Panc1 (cell line): ENCODE results near the gene MIX23. TPM values are rescaled to one million over a fixed set of nuclear protein-coding genes. Genes with fewer than 3 reads are reported as not detected.

ENCODE experiments used
- ATAC-seq: fragments of 200-7000 bp; cut with Tn5 transposase; 2 replicates; pipeline ENCODE4 v1.9.1; 2020; ENCODE audit warnings: mild to moderate bottlenecking, moderate library complexity
- BruUV-seq: library from RNA; stranded (reverse); fragments of 400-500 nt; replicated peaks from 2 replicates; lab custom pipeline; 2021; lab: Mats Ljungman, UMichigan
- CTCF ChIA-PET: fragments of 300-600 bp; sonication (Branson Sonifier 250); formaldehyde crosslinking; loops from one replicate; lab custom pipeline; 2022; ENCODE audit warnings: antibody characterized with exemption; lab: Charles Lee
- POLR2A ChIA-PET: fragments of 300-600 bp; sonication (Branson Sonifier 250); formaldehyde crosslinking; loops from one replicate; lab custom pipeline; 2022; ENCODE audit warnings: antibody characterized with exemption; lab: Charles Lee
- DNase-seq: peaks from one replicate; pipeline ENCODE4 v3.0.0-alpha.2; 2010; ENCODE audit warnings: low read depth, low spot score
- H3K27ac ChIP-seq: 2 replicates; pipeline ENCODE4 v1.5.1; 2011; ENCODE audit warnings: mild to moderate bottlenecking, low read length, inconsistent platforms
- H3K27me3 ChIP-seq: fragments of 200-500 bp; sonication (Bioruptor generic); 2 replicates; pipeline ENCODE4 v1.6.0; 2014; ENCODE audit warnings: low read length, inconsistent platforms; ENCODE audit not compliant: control insufficient read depth, insufficient read depth
- H3K36me3 ChIP-seq: fragments of 200-500 bp; sonication (Bioruptor generic); 2 replicates; pipeline ENCODE4 v1.5.1; 2014; ENCODE audit warnings: inconsistent platforms, mild to moderate bottlenecking, low read length, moderate library complexity; ENCODE audit not compliant: control insufficient read depth, insufficient read depth
- H3K4me1 ChIP-seq: 2 replicates; pipeline ENCODE4 v1.5.1; 2011; ENCODE audit warnings: inconsistent platforms, mild to moderate bottlenecking, low read length, moderate library complexity; ENCODE audit not compliant: control insufficient read depth, insufficient read depth
- H3K4me3 ChIP-seq, 2 experiments: 2 replicates each; pipeline ENCODE4 v1.5.1; 2011 to 2012; ENCODE audit warnings: low read depth in 2 of 2, low read length in 2 of 2, mild to moderate bottlenecking in 2 of 2, inconsistent platforms in 1 of 2, moderate library complexity in 1 of 2
- H3K9me3 ChIP-seq: fragments of 200-500 bp; sonication (Bioruptor generic); 2 replicates; pipeline ENCODE4 v1.5.1; 2014; ENCODE audit warnings: low read depth, mild to moderate bottlenecking, inconsistent platforms, low read length, moderate library complexity; ENCODE audit not compliant: control insufficient read depth, insufficient read depth
- POLR2AphosphoS5 ChIP-seq: IDR thresholded peaks from 2 replicates; pipeline ENCODE4 v1.6.1; 2012; ENCODE audit warnings: mild to moderate bottlenecking, low read depth, low read length, moderate library complexity
- SIN3A ChIP-seq: IDR thresholded peaks from 2 replicates; pipeline ENCODE4 v1.6.1; 2012; ENCODE audit warnings: low read depth, mild to moderate bottlenecking, low read length, moderate library complexity, borderline replicate concordance; ENCODE audit not compliant: insufficient read depth
- TCF7L2 ChIP-seq: IDR thresholded peaks from 2 replicates; pipeline ENCODE4 v1.6.1; 2011; ENCODE audit warnings: mild to moderate bottlenecking, low read depth, low read length, inconsistent platforms
- in situ Hi-C: cut with HindIII; loops from 2 replicates; pipeline ENCODE4 v1.10.0; 2016; ENCODE audit warnings: low sequenced_read_pairs, low pct_unique_long_range_greater_than_20kb
- intact Hi-C: fragments of 100-400 bp; cut with micrococcal nuclease; formaldehyde crosslinking; loops from one replicate; pipeline ENCODE4 v1.10.0; 2022; ENCODE audit not compliant: unreplicated experiment
- total RNA-seq: library from RNA; stranded (reverse); gene quantifications from one replicate; pipeline ENCODE4 v1.2.1, GENCODE V29; 2021; ENCODE audit not compliant: unreplicated experiment
- TF ChIP-seq, protein P1 (sequence below), 2 experiments: IDR thresholded peaks; 2 replicates each; pipeline ENCODE4 v1.6.1; 2011 to 2012; ENCODE audit warnings: low read depth in 2 of 2, control low read depth in 1 of 2, low read length in 1 of 2, mild to moderate bottlenecking in 1 of 2, moderate library complexity in 1 of 2; ENCODE audit not compliant: insufficient read depth in 1 of 2
- TF ChIP-seq, protein P2 (sequence below): fragments of 450-650 bp; IDR thresholded peaks from 2 replicates; pipeline ENCODE4 v1.5.1; 2017; ENCODE audit warnings: mild to moderate bottlenecking

Gene MIX23
- total RNA-seq, 1 experiment from 2014 or later = 61.7 TPM

DNA sequence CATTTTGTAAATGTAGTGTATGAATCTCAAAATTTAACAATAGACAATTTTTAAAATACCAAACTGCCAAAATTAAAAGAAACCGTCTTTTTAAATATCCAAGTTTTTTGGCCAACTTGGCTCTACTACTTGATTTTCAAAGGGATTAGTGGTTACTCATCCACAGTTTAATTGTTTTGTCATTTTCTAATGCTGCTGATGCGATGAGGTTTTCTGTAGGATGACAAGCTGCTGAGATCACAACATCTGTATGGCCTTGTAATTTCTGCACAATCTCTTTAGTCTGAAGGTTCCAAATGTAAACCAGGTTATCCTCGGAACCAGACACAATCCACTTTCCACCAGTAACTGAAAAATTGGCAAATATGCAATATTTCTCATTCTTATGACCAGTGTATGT lies 31.4 kb upstream of the MIX23 start:
- ChIA-PET POLR2A (no interaction called here), CTCF (no interaction called here)
- Histone ChIP-seq H3K4me3 (no peak overlapping the region), H3K4me1 (peaks cover 17% of the 10 kb centered on the region), H3K27ac (no peak overlapping the region), H3K9me3 (no peaks in the 10 kb centered on the region), H3K36me3 (peaks cover 2% of the 10 kb centered on the region), H3K27me3 (no peaks in the 10 kb centered on the region)
- intact Hi-C loops (no loop called here), in situ Hi-C loops (no loop called here)
- ATAC-seq = no peak
- no peak for TF ChIP-seq POLR2AphosphoS5
- TF ChIP-seq, protein P1, sequence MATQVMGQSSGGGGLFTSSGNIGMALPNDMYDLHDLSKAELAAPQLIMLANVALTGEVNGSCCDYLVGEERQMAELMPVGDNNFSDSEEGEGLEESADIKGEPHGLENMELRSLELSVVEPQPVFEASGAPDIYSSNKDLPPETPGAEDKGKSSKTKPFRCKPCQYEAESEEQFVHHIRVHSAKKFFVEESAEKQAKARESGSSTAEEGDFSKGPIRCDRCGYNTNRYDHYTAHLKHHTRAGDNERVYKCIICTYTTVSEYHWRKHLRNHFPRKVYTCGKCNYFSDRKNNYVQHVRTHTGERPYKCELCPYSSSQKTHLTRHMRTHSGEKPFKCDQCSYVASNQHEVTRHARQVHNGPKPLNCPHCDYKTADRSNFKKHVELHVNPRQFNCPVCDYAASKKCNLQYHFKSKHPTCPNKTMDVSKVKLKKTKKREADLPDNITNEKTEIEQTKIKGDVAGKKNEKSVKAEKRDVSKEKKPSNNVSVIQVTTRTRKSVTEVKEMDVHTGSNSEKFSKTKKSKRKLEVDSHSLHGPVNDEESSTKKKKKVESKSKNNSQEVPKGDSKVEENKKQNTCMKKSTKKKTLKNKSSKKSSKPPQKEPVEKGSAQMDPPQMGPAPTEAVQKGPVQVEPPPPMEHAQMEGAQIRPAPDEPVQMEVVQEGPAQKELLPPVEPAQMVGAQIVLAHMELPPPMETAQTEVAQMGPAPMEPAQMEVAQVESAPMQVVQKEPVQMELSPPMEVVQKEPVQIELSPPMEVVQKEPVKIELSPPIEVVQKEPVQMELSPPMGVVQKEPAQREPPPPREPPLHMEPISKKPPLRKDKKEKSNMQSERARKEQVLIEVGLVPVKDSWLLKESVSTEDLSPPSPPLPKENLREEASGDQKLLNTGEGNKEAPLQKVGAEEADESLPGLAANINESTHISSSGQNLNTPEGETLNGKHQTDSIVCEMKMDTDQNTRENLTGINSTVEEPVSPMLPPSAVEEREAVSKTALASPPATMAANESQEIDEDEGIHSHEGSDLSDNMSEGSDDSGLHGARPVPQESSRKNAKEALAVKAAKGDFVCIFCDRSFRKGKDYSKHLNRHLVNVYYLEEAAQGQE (IDR thresholded peaks at IDR 0.05; ENCODE audit: insufficient read depth in 1 of 2, low read depth in 2 of 2, low read length in 1 of 2) = no peak
- DNase-seq = no peak
- BruUV-seq = no TSS peak

DNA sequence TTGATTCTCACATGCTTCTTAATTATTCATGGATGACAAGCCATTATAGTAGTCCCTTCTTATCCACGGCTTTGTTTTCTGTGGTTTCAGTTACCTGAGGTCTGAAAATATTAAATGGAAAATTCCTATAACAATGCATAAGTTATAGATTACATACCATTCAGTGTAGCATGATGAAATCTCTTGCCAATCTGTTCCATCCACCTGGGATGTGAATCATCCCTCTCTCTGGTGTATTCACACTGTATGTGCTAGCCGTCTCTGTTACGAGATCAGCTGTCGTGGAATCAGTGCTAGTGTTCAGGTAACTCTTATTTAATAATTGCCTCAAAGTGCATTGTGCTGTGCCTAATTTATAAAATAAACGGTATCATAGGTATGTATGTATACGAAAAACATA lies 27.6 kb upstream of the MIX23 start:
- H3K4me3 ChIP-seq = no peak overlapping the region
- H3K36me3 ChIP-seq = peaks cover 12% of the 10 kb centered on the region
- no peak for DNase-seq
- peaks cover 10% of the 10 kb centered on the region for H3K4me1 ChIP-seq
- intact Hi-C loops = no loop called here
- BruUV-seq = no TSS peak
- TF ChIP-seq SIN3A = no peak
- TF ChIP-seq, protein P2, sequence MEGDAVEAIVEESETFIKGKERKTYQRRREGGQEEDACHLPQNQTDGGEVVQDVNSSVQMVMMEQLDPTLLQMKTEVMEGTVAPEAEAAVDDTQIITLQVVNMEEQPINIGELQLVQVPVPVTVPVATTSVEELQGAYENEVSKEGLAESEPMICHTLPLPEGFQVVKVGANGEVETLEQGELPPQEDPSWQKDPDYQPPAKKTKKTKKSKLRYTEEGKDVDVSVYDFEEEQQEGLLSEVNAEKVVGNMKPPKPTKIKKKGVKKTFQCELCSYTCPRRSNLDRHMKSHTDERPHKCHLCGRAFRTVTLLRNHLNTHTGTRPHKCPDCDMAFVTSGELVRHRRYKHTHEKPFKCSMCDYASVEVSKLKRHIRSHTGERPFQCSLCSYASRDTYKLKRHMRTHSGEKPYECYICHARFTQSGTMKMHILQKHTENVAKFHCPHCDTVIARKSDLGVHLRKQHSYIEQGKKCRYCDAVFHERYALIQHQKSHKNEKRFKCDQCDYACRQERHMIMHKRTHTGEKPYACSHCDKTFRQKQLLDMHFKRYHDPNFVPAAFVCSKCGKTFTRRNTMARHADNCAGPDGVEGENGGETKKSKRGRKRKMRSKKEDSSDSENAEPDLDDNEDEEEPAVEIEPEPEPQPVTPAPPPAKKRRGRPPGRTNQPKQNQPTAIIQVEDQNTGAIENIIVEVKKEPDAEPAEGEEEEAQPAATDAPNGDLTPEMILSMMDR = no peak
- TF ChIP-seq, protein P1 (IDR thresholded peaks at IDR 0.05; ENCODE audit: insufficient read depth in 1 of 2, low read depth in 2 of 2, low read length in 1 of 2) = no peak
- TF ChIP-seq POLR2AphosphoS5 = no peak
- TF ChIP-seq TCF7L2 = no peak
- ChIA-PET POLR2A (interaction anchor here (0.6 kb wide), 1 partner anchor 10 kb away, joined by 5 read pairs; no protein-coding TSS in a partner anchor), CTCF (no interaction called here)
- peak overlapping the region; percentile 23; the same call in 1 of the 2 replicates for H3K27ac ChIP-seq
- no peak for ATAC-seq
- no peaks in the 10 kb centered on the region for H3K27me3 ChIP-seq
- H3K9me3 ChIP-seq = no peaks in the 10 kb centered on the region
- in situ Hi-C loops = no loop called here
